Rectal smooth muscle tissue (tissue), 1 donor: ENCODE measurements around the gene NECAP2.

Source experiments
- H3K27ac ChIP-seq: one replicate; pipeline ENCODE4 v1.7.0; 2013; ENCODE audit warnings: low read depth, low read length, inconsistent platforms
- H3K27me3 ChIP-seq: one replicate; pipeline ENCODE4 v1.7.0; 2013; ENCODE audit warnings: low read length; ENCODE audit not compliant: control insufficient read depth, insufficient read depth
- H3K36me3 ChIP-seq: one replicate; pipeline ENCODE4 v1.7.0; 2013; ENCODE audit warnings: low read length; ENCODE audit not compliant: control insufficient read depth, insufficient read depth
- H3K4me1 ChIP-seq: one replicate; pipeline ENCODE4 v1.7.0; 2013; ENCODE audit warnings: low read length; ENCODE audit not compliant: control insufficient read depth, insufficient read depth
- H3K4me3 ChIP-seq: one replicate; pipeline ENCODE4 v1.7.0; 2013; ENCODE audit warnings: low read length
- H3K9ac ChIP-seq: one replicate; pipeline ENCODE4 v1.7.0; 2013; ENCODE audit warnings: low read length

The NECAP2 gene

GRCh38 chr1:16440470-16441281, at the start of gene NECAP2:
Gene NECAP2, plus strand, starts transcription at chr1:16440724. Its CDS starts 38 bp downstream, at chr1:16440762.
- Histone ChIP-seq H3K4me1 (no peaks in the 10 kb centered on the region), H3K9ac (peak within 1 kb of the TSS; percentile 95), H3K27me3 (no peaks in the 10 kb centered on the region)

GRCh38 chr1:16391411-16391810, 49.1 kb upstream of the NECAP2 start:
- Histone ChIP-seq H3K4me1 (peaks cover 8% of the 10 kb centered on the region), H3K36me3 (peaks cover 17% of the 10 kb centered on the region), H3K9ac (no peak overlapping the region), H3K27ac (no peak overlapping the region), H3K27me3 (no peaks in the 10 kb centered on the region), H3K4me3 (no peak overlapping the region)

More at GRCh38 chr1:16440470-16441281, at the start of gene NECAP2:
- Histone ChIP-seq H3K27ac (peak within 1 kb of the TSS; percentile 80), H3K36me3 (peaks cover 13% of the 10 kb centered on the region), H3K4me3 (peak within 1 kb of the TSS; percentile 100)

GRCh38 chr1:16392740-16393569, 47.6 kb upstream of the NECAP2 start:
- Histone ChIP-seq H3K4me3 (no peak overlapping the region), H3K36me3 (peaks cover 25% of the 10 kb centered on the region), H3K27ac (no peak overlapping the region), H3K9ac (no peak overlapping the region), H3K4me1 (peaks cover 3% of the 10 kb centered on the region), H3K27me3 (no peaks in the 10 kb centered on the region)

- no peak overlapping the region for H3K27ac ChIP-seq
These were observed 46.7 kb upstream of the NECAP2 start for GRCh38 chr1:16393570-16394521.

GRCh38 chr1:16394977-16395376, 45.5 kb upstream of the NECAP2 start:
- Histone ChIP-seq H3K27me3 (no peaks in the 10 kb centered on the region), H3K36me3 (peaks cover 25% of the 10 kb centered on the region), H3K9ac (no peak overlapping the region), H3K27ac (no peak overlapping the region), H3K4me3 (no peak overlapping the region), H3K4me1 (peaks cover 3% of the 10 kb centered on the region)

More at GRCh38 chr1:16393570-16394521, 46.7 kb upstream of the NECAP2 start:
- Histone ChIP-seq H3K27me3 (no peaks in the 10 kb centered on the region), H3K36me3 (peaks cover 25% of the 10 kb centered on the region), H3K9ac (no peak overlapping the region), H3K4me1 (peaks cover 3% of the 10 kb centered on the region), H3K4me3 (no peak overlapping the region)

GRCh38 chr1:16396591-16396990, 43.9 kb upstream of the NECAP2 start:
- no peaks in the 10 kb centered on the region for H3K27me3 ChIP-seq
- no peak overlapping the region for H3K27ac ChIP-seq
- no peak overlapping the region for H3K9ac ChIP-seq
- H3K4me1 ChIP-seq = peaks cover 3% of the 10 kb centered on the region
- peaks cover 25% of the 10 kb centered on the region for H3K36me3 ChIP-seq
- no peak overlapping the region for H3K4me3 ChIP-seq

GRCh38 chr1:16397120-16397519, 43.4 kb upstream of the NECAP2 start:
- Histone ChIP-seq H3K27me3 (no peaks in the 10 kb centered on the region), H3K4me1 (peaks cover 3% of the 10 kb centered on the region), H3K36me3 (peaks cover 25% of the 10 kb centered on the region), H3K4me3 (no peak overlapping the region), H3K9ac (no peak overlapping the region), H3K27ac (no peak overlapping the region)

GRCh38 chr1:16398371-16398953, 42.1 kb upstream of the NECAP2 start:
- Histone ChIP-seq H3K27me3 (no peaks in the 10 kb centered on the region), H3K36me3 (peaks cover 23% of the 10 kb centered on the region), H3K9ac (no peak overlapping the region), H3K4me3 (no peak overlapping the region), H3K4me1 (no peaks in the 10 kb centered on the region), H3K27ac (no peak overlapping the region)

- Histone ChIP-seq H3K9ac (no peak overlapping the region), H3K27me3 (no peaks in the 10 kb centered on the region), H3K27ac (no peak overlapping the region), H3K36me3 (no peaks in the 10 kb centered on the region), H3K4me1 (no peaks in the 10 kb centered on the region), H3K4me3 (no peak overlapping the region)
These were observed 37.8 kb upstream of the NECAP2 start for GRCh38 chr1:16402742-16403141.

GRCh38 chr1:16405441-16405840, 35.1 kb upstream of the NECAP2 start:
- Histone ChIP-seq H3K27me3 (no peaks in the 10 kb centered on the region), H3K4me3 (no peak overlapping the region), H3K27ac (no peak overlapping the region), H3K9ac (no peak overlapping the region), H3K4me1 (no peaks in the 10 kb centered on the region), H3K36me3 (no peaks in the 10 kb centered on the region)

- H3K36me3 ChIP-seq = no peaks in the 10 kb centered on the region
- H3K27ac ChIP-seq = no peak overlapping the region
- no peak overlapping the region for H3K4me3 ChIP-seq
- no peaks in the 10 kb centered on the region for H3K4me1 ChIP-seq
- no peak overlapping the region for H3K9ac ChIP-seq
- H3K27me3 ChIP-seq = no peaks in the 10 kb centered on the region
These were observed 33.7 kb upstream of the NECAP2 start for GRCh38 chr1:16406868-16407267.
